H1 (cell line): Measurements from ENCODE around the gene CRYGA.

Experiments
- CEBPB ChIP-seq: IDR thresholded peaks from 2 replicates; pipeline ENCODE4 v1.6.1; 2012; ENCODE audit warnings: low read depth, low read length
- MAX ChIP-seq: IDR thresholded peaks from 2 replicates; pipeline ENCODE4 v1.6.1; 2012; ENCODE audit warnings: inconsistent platforms
- POLR2A ChIP-seq, 2 experiments: IDR thresholded peaks; 1 replicate in 1 of 2; 2 replicates in 1 of 2; pipeline ENCODE4 v1.6.1; 2011; ENCODE audit warnings: low read depth in 2 of 2, low read length in 2 of 2, mild to moderate bottlenecking in 2 of 2; ENCODE audit errors: control extremely low read depth in 1 of 2
- TF ChIP-seq, protein P1 (sequence below), 3 experiments: IDR thresholded peaks; 1 replicate in 2 of 3; 2 replicates in 1 of 3; pipeline versions ENCODE4 v1.5.1 to v1.6.1; 2011; ENCODE audit warnings: low read length in 3 of 3, mild to moderate bottlenecking in 3 of 3, inconsistent platforms in 2 of 3, low read depth in 1 of 3, moderate library complexity in 1 of 3; ENCODE audit not compliant: insufficient read depth in 1 of 3; ENCODE audit errors: control extremely low read depth in 1 of 3

DNA sequence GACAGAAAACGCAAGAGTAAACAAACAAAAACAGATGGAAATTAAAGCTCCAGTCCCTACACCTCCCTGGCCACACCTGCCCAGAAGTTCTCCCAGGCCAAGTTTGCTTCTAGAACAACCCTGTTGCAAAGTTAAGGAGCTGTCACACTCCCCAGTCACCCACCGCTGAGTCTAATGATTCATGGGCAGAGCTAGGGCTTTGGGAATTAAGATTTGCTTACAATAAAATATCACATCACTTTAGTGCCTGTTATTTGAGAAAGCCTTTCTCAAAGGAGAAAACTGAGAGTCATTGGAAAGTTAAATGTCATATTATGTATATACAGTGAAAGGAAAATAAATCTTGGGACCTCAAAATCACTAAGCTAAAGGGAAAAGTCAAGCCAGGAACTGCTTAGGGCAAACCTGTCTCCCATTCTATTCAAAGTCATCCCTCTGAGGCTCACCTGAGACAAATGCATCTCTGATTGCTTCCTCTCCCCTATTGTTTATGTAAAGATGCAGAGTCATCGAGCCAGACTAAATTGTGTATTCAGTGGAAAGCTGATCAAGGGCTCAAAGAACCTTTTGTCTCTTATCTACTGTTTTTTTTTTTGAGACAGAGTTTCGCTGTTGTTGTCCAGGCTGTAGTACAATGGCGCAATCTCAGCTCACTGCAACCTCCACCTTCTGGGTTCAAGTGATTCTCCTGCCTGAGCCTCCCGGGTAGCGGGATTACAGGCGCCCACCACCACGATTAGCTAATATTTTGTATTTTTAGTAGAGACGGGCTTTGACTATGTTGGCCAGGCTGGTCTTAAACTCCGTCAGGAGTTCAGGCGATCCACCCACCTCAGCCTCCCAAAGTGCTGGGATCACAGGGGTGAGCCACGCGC, 20.2 kb downstream of the CRYGA start:
- no peak for TF ChIP-seq POLR2A (IDR thresholded peaks at IDR 0.05; ENCODE audit: control extremely low read depth in 1 of 2, low read depth in 2 of 2, low read length in 2 of 2)
- TF ChIP-seq, protein P1, sequence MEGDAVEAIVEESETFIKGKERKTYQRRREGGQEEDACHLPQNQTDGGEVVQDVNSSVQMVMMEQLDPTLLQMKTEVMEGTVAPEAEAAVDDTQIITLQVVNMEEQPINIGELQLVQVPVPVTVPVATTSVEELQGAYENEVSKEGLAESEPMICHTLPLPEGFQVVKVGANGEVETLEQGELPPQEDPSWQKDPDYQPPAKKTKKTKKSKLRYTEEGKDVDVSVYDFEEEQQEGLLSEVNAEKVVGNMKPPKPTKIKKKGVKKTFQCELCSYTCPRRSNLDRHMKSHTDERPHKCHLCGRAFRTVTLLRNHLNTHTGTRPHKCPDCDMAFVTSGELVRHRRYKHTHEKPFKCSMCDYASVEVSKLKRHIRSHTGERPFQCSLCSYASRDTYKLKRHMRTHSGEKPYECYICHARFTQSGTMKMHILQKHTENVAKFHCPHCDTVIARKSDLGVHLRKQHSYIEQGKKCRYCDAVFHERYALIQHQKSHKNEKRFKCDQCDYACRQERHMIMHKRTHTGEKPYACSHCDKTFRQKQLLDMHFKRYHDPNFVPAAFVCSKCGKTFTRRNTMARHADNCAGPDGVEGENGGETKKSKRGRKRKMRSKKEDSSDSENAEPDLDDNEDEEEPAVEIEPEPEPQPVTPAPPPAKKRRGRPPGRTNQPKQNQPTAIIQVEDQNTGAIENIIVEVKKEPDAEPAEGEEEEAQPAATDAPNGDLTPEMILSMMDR (IDR thresholded peaks at IDR 0.05; ENCODE audit: control extremely low read depth in 1 of 3, insufficient read depth in 1 of 3, low read depth in 1 of 3, low read length in 3 of 3), result no peak
- TF ChIP-seq CEBPB, result no peak
- no peak for TF ChIP-seq MAX
